ENCODE measurements around the gene MRPS2. TPM values are rescaled to one million over a fixed set of nuclear protein-coding genes. Genes with fewer than 3 reads are reported as not detected.

The MRPS2 gene
- total and polyA plus RNA-seq, 10 of the 15 experiments (the other 5 are each of a cell fraction or from before 2014, with no cell fraction given): 3.3 to 103 (median 69.5) TPM

GRCh38 chr9:135524130-135524861, 23.8 kb downstream of the MRPS2 start:
- Histone ChIP-seq H4K20me1 (ENCODE audit: control insufficient read depth, insufficient read depth) (no peaks in the 10 kb centered on the region), H3K4me3 (no peak overlapping the region), H2AFZ (ENCODE audit: control insufficient read depth, low read depth, low read length) (no peak overlapping the region), H3K27ac (ENCODE audit: control insufficient read depth, insufficient read depth) (no peak overlapping the region), H3K36me3 (ENCODE audit: control insufficient read depth in 2 of 2, insufficient read depth in 2 of 2, low read length in 1 of 2) (no peaks in the 10 kb centered on the region), H3K4me1 (ENCODE audit: control insufficient read depth, insufficient read depth, low read length) (no peaks in the 10 kb centered on the region), H3K27me3 (replicated peaks in 1 of 2; ENCODE audit: control insufficient read depth in 2 of 2, insufficient read depth in 2 of 2, low read length in 1 of 2) (no peaks in the 10 kb centered on the region), H3K4me2 (ENCODE audit: control insufficient read depth, insufficient read depth) (no peak overlapping the region), H3K9ac (ENCODE audit: control insufficient read depth, insufficient read depth, low read length) (no peak overlapping the region), H3K9me3 (replicated peaks; ENCODE audit: control insufficient read depth, insufficient read depth, low read length) (no peaks in the 10 kb centered on the region), H3K79me2 (ENCODE audit: control insufficient read depth, insufficient read depth, low read length) (no peaks in the 10 kb centered on the region)
- intact Hi-C loops (cut with micrococcal nuclease; ENCODE audit: unreplicated experiment): no loop called here
- ChIA-PET RAD21 (ENCODE audit: unreplicated experiment) (no interaction called here), SMC1A (ENCODE audit: uncharacterized antibody, unreplicated experiment) (no interaction called here), CTCF (interaction anchor here (0.6 kb wide), 1 partner anchor 10 kb away, joined by 4 read pairs; no protein-coding TSS in a partner anchor), POLR2A (interaction anchor here (0.6 kb wide), 2 partner anchors 336 to 590 kb away, joined by 6 to 8 read pairs; no protein-coding TSS in a partner anchor)
- no peak for FAIRE-seq
- ATAC-seq: no peak
- DNase-seq (ENCODE audit: low read depth, low spot score): no peak
- TF ChIP-seq NFXL1 (IDR thresholded peaks at IDR 0.05; ENCODE audit: borderline replicate concordance) (no peak), CHD2 (IDR thresholded peaks at IDR 0.05; ENCODE audit: borderline replicate concordance, low read depth, low read length) (no peak), GABPA (IDR thresholded peaks at IDR 0.05; ENCODE audit: low read depth) (no peak)
- no TSS peak for BruUV-seq (replicated peaks)
- in situ Hi-C loops (cut with MboI): no loop called here
- WGBS (ENCODE audit: insufficient coverage, insufficient replicate concordance, low lambda C conversion rate, missing lambda C conversion rate): 54% methylated on average over 27 of the region's 27 CpGs

- no peak for ATAC-seq
- TF ChIP-seq RELB (IDR thresholded peaks at IDR 0.05; ENCODE audit: low read depth) (no peak), KDM1A (IDR thresholded peaks at IDR 0.05; ENCODE audit: borderline replicate concordance) (no peak), NRF1 (conservative IDR thresholded peaks at IDR 0.05; ENCODE audit: low read depth, low read length) (no peak), HDAC6 (IDR thresholded peaks at IDR 0.05; ENCODE audit: unreplicated experiment) (no peak)
- TF ChIP-seq, protein P1, sequence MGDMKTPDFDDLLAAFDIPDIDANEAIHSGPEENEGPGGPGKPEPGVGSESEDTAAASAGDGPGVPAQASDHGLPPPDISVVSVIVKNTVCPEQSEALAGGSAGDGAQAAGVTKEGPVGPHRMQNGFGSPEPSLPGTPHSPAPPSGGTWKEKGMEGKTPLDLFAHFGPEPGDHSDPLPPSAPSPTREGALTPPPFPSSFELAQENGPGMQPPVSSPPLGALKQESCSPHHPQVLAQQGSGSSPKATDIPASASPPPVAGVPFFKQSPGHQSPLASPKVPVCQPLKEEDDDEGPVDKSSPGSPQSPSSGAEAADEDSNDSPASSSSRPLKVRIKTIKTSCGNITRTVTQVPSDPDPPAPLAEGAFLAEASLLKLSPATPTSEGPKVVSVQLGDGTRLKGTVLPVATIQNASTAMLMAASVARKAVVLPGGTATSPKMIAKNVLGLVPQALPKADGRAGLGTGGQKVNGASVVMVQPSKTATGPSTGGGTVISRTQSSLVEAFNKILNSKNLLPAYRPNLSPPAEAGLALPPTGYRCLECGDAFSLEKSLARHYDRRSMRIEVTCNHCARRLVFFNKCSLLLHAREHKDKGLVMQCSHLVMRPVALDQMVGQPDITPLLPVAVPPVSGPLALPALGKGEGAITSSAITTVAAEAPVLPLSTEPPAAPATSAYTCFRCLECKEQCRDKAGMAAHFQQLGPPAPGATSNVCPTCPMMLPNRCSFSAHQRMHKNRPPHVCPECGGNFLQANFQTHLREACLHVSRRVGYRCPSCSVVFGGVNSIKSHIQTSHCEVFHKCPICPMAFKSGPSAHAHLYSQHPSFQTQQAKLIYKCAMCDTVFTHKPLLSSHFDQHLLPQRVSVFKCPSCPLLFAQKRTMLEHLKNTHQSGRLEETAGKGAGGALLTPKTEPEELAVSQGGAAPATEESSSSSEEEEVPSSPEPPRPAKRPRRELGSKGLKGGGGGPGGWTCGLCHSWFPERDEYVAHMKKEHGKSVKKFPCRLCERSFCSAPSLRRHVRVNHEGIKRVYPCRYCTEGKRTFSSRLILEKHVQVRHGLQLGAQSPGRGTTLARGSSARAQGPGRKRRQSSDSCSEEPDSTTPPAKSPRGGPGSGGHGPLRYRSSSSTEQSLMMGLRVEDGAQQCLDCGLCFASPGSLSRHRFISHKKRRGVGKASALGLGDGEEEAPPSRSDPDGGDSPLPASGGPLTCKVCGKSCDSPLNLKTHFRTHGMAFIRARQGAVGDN (IDR thresholded peaks at IDR 0.05): no peak
Observed at GRCh38 chr9:135525241-135526088, 25.0 kb downstream of the MRPS2 start.

More at GRCh38 chr9:135525241-135526088, 25.0 kb downstream of the MRPS2 start:
- Histone ChIP-seq H3K79me2 (ENCODE audit: control insufficient read depth, insufficient read depth, low read length) (no peaks in the 10 kb centered on the region), H3K27me3 (replicated peaks in 1 of 2; ENCODE audit: control insufficient read depth in 2 of 2, insufficient read depth in 2 of 2, low read length in 1 of 2) (no peaks in the 10 kb centered on the region), H3K36me3 (ENCODE audit: control insufficient read depth in 2 of 2, insufficient read depth in 2 of 2, low read length in 1 of 2) (no peaks in the 10 kb centered on the region), H4K20me1 (ENCODE audit: control insufficient read depth, insufficient read depth) (no peaks in the 10 kb centered on the region), H3K4me2 (ENCODE audit: control insufficient read depth, insufficient read depth) (no peak overlapping the region), H2AFZ (ENCODE audit: control insufficient read depth, low read depth, low read length) (no peak overlapping the region), H3K27ac (ENCODE audit: control insufficient read depth, insufficient read depth) (no peak overlapping the region), H3K9ac (ENCODE audit: control insufficient read depth, insufficient read depth, low read length) (no peak overlapping the region), H3K4me3 (no peak overlapping the region), H3K9me3 (replicated peaks; ENCODE audit: control insufficient read depth, insufficient read depth, low read length) (no peaks in the 10 kb centered on the region), H3K4me1 (ENCODE audit: control insufficient read depth, insufficient read depth, low read length) (no peaks in the 10 kb centered on the region)
- ChIA-PET SMC1A (ENCODE audit: uncharacterized antibody, unreplicated experiment) (no interaction called here), POLR2A (interaction anchor here (0.6 kb wide), 1 partner anchor 588 kb away, joined by 6 read pairs; no protein-coding TSS in a partner anchor), RAD21 (ENCODE audit: unreplicated experiment) (no interaction called here), CTCF (interaction anchor here (0.6 kb wide), 1 partner anchor 11 kb away, joined by 4 read pairs; no protein-coding TSS in a partner anchor)
- no TSS peak for BruUV-seq (replicated peaks)
- 34% methylated on average over 29 of the region's 31 CpGs for WGBS (ENCODE audit: insufficient coverage, insufficient replicate concordance, low lambda C conversion rate, missing lambda C conversion rate)
- DNase-seq (ENCODE audit: low read depth, low spot score) (no peak), FAIRE-seq (no peak)
- in situ Hi-C loops (cut with MboI) (no loop called here), intact Hi-C loops (cut with micrococcal nuclease; ENCODE audit: unreplicated experiment) (no loop called here)

Data from GM12878 (cell line).